K562 (cell line): ENCODE measurements around the gene UGT2B17. TPM values are rescaled to one million over a fixed set of nuclear protein-coding genes. Genes with fewer than 3 reads are reported as not detected.

ENCODE experiments used
- CEBPG ChIP-seq, 3 experiments: fragments of 200-800 bp in 1 of 3; sonication (Bioruptor generic) in 1 of 3; sonication (generic) in 1 of 3; formaldehyde crosslinking in 1 of 3; IDR thresholded peaks in 2 of 3; conservative IDR thresholded peaks in 1 of 3; 2 replicates each; pipeline versions ENCODE4 v1.6.1 to v1.8.0; 2016 to 2022; ENCODE audit warnings: missing compliant biosample characterization in 2 of 3, missing genetic modification characterization in 2 of 3, mild to moderate bottlenecking in 1 of 3, missing genetic modification reagents in 1 of 3
- CGGBP1 ChIP-seq: fragments of 250-450 bp; sonication (Bioruptor Pico); IDR thresholded peaks from 2 replicates; pipeline ENCODE4 v1.9.0; 2021; ENCODE audit warnings: mild to moderate bottlenecking
- CREM ChIP-seq: IDR thresholded peaks from 2 replicates; pipeline ENCODE4 v1.6.1; 2014; ENCODE audit warnings: antibody characterized with exemption, low read depth
- E2F6 ChIP-seq, 2 experiments: IDR thresholded peaks; 2 replicates each; pipeline ENCODE4 v1.6.1; 2011; ENCODE audit warnings: borderline replicate concordance in 1 of 2, control low read depth in 1 of 2, low read depth in 1 of 2, low read length in 1 of 2, mild to moderate bottlenecking in 1 of 2, mixed read lengths in 1 of 2, moderate library complexity in 1 of 2; ENCODE audit not compliant: insufficient read depth in 1 of 2, insufficient read length in 1 of 2, poor library complexity in 1 of 2, severe bottlenecking in 1 of 2; ENCODE audit errors: extremely low read depth in 1 of 2
- ETV5 ChIP-seq: sonication (generic); formaldehyde crosslinking; IDR thresholded peaks from 2 replicates; pipeline ENCODE4 v1.4.0; 2020; ENCODE audit warnings: low read depth, mild to moderate bottlenecking, missing genetic modification reagents
- FOXA3 ChIP-seq, 2 experiments: fragments of 450-650 bp in 1 of 2; sonication (generic) in 1 of 2; formaldehyde crosslinking; IDR thresholded peaks in 1 of 2; conservative IDR thresholded peaks in 1 of 2; 2 replicates each; pipeline versions ENCODE4 v1.4.0 to v1.8.0; 2020 to 2022; ENCODE audit warnings: mild to moderate bottlenecking in 2 of 2, missing genetic modification reagents in 1 of 2
- HDAC6 ChIP-seq: IDR thresholded peaks from 2 replicates; pipeline ENCODE4 v1.6.1; 2012; ENCODE audit warnings: low read depth, mild to moderate bottlenecking, control low read depth, inconsistent platforms, low read length, moderate library complexity
- IRF2 ChIP-seq: sonication (generic); formaldehyde crosslinking; IDR thresholded peaks from 2 replicates; pipeline ENCODE4 v1.8.1; 2022; ENCODE audit warnings: mild to moderate bottlenecking, missing genetic modification reagents
- NFIC ChIP-seq: fragments of 450-650 bp; IDR thresholded peaks from 2 replicates; pipeline ENCODE4 v1.6.1; 2017; ENCODE audit warnings: mild to moderate bottlenecking, inconsistent platforms
- NR2C2 ChIP-seq, 2 experiments: fragments of 200-800 bp in 1 of 2; sonication (Bioruptor generic) in 1 of 2; sonication (generic) in 1 of 2; formaldehyde crosslinking in 1 of 2; IDR thresholded peaks; 2 replicates each; pipeline versions ENCODE4 v1.6.1 to v1.8.0; 2016 to 2022; ENCODE audit warnings: mild to moderate bottlenecking in 1 of 2, missing compliant biosample characterization in 1 of 2, missing genetic modification characterization in 1 of 2, missing genetic modification reagents in 1 of 2
- SMAD2 ChIP-seq: fragments of 150-350 bp; IDR thresholded peaks from 2 replicates; pipeline ENCODE4 v1.6.1; 2014; ENCODE audit warnings: low read depth, mild to moderate bottlenecking, low read length
- SREBF1 ChIP-seq: fragments of 150-350 bp; IDR thresholded peaks from 2 replicates; pipeline ENCODE4 v1.6.1; 2014; ENCODE audit warnings: antibody characterized with exemption, low read depth, low read length, borderline replicate concordance
- ZBTB1 ChIP-seq: sonication (generic); formaldehyde crosslinking; IDR thresholded peaks from 2 replicates; pipeline ENCODE4 v1.8.1; 2023; ENCODE audit warnings: missing genetic modification reagents, low read depth, mild to moderate bottlenecking, borderline replicate concordance
- ZBTB12 ChIP-seq: fragments of 250-450 bp; sonication (Bioruptor Pico); IDR thresholded peaks from 2 replicates; pipeline ENCODE4 v1.4.0; 2020
- ZFX ChIP-seq: sonication (generic); formaldehyde crosslinking; IDR thresholded peaks from 2 replicates; pipeline ENCODE4 v1.8.0; 2022; ENCODE audit warnings: mild to moderate bottlenecking, missing genetic modification reagents, moderate library complexity
- polyA plus RNA-seq, 8 experiments: library from polyadenylated mRNA; depleted of rRNA in 4 of 8; stranded (reverse) in 5 of 8; unstranded in 3 of 8; fragments of >200 nt; fragmentation: Nextera tagmentation in 2 of 8; fragmentation: Illumina TruSeq in 1 of 8; extraction: Ambion mirVana in 2 of 8; extraction: Trizol in 1 of 8; gene quantifications; 2 replicates each; pipeline versions ENCODE4 v1.2.1 to v1.2.3, GENCODE V29; 2011 to 2014; ENCODE audit warnings: inconsistent platforms in 1 of 8, missing spikeins in 1 of 8
- total RNA-seq, 7 experiments: library from RNA; depleted of rRNA in 6 of 7; stranded (reverse); fragments of >200 nt in 6 of 7; fragmentation: Illumina TruSeq in 2 of 7; extraction: Trizol in 2 of 7; gene quantifications; 2 replicates each; pipeline versions ENCODE4 v1.2.1 to v1.2.3, GENCODE V29; 2011 to 2021; ENCODE audit warnings: low replicate concordance in 1 of 7
- TF ChIP-seq, protein P1 (sequence below): fragments of 250-450 bp; sonication (Bioruptor Pico); IDR thresholded peaks from 2 replicates; pipeline ENCODE4 v1.4.0; 2020; ENCODE audit warnings: borderline replicate concordance
- TF ChIP-seq, protein P2 (sequence below): fragments of 450-650 bp; IDR thresholded peaks from one replicate; pipeline ENCODE4 v1.6.1; 2018; ENCODE audit warnings: mild to moderate bottlenecking, moderate library complexity; ENCODE audit not compliant: partially characterized antibody

UGT2B17 gene
- total and polyA plus RNA-seq, 9 of the 15 experiments (the other 6 are each of a cell fraction or from before 2014, with no cell fraction given): 0.11 TPM; not detected in 8

DNA sequence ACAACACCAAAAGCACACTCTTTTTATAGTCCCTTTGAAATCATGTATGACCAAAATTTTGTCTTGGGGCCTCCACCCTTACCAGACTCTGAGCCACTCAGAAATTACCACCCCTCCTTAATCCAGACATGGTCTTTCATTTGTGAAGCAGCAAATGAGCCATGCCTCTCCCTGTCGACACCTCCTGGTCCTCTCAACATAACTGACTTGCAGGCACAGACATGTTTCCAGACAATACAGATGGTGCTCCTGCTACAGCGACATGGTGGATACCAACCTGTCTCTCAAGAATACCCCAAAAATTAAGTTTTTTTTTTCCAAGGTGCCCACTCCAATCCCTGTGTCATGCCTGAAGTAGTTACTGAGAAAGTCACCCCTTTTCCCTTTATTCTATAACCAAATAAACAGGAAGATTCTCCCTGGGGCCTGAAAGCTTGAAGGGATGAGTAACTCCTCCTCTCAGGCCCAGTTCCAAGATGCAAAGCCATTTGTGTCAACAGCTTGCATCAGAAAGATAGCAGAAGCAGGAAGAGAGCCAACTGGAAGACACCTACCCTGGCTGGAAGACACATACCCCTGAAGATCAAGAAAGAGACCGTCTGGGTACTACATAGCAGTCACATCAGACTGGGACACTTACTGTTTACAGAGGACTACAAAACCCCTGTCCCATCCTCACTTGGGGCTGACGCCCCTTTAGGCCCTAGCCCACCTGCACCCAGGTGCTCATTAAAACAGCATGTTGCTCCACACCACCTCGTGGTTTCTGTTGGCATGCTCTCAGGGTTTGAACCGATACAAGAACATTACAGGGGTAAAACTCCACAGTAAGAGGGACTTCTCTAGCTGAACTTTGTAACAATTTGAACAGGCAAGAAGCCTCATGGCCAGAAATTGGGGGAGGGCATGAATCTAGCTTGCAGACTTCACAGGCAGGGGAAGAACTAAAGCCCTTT lies 5.5 kb upstream of the UGT2B17 start (continued):
- TF ChIP-seq, protein P1, sequence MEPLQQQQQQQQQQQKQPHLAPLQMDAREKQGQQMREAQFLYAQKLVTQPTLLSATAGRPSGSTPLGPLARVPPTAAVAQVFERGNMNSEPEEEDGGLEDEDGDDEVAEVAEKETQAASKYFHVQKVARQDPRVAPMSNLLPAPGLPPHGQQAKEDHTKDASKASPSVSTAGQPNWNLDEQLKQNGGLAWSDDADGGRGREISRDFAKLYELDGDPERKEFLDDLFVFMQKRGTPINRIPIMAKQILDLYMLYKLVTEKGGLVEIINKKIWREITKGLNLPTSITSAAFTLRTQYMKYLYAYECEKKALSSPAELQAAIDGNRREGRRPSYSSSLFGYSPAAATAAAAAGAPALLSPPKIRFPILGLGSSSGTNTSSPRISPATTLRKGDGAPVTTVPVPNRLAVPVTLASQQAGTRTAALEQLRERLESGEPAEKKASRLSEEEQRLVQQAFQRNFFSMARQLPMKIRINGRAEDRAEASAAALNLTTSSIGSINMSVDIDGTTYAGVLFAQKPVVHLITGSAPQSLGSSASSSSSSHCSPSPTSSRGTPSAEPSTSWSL (CRISPR knock-in tag): no peak
- no peak for TF ChIP-seq SMAD2
- TF ChIP-seq ZFX (CRISPR knock-in tag): peak; percentile 25; the same call in 1 of the 2 replicates
- TF ChIP-seq IRF2 (CRISPR knock-in tag): no peak
- TF ChIP-seq, protein P2, sequence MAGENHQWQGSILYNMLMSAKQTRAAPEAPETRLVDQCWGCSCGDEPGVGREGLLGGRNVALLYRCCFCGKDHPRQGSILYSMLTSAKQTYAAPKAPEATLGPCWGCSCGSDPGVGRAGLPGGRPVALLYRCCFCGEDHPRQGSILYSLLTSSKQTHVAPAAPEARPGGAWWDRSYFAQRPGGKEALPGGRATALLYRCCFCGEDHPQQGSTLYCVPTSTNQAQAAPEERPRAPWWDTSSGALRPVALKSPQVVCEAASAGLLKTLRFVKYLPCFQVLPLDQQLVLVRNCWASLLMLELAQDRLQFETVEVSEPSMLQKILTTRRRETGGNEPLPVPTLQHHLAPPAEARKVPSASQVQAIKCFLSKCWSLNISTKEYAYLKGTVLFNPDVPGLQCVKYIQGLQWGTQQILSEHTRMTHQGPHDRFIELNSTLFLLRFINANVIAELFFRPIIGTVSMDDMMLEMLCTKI: no peak
- peak; percentile 40 to 68; a peak in 3 of 4 replicates for TF ChIP-seq FOXA3 (CRISPR knock-in tag; conservative IDR thresholded peaks at IDR 0.05 in 1 of 2, IDR thresholded peaks at IDR 0.05 in 1 of 2)
- TF ChIP-seq E2F6 (IDR thresholded peaks at IDR 0.05; ENCODE audit: borderline replicate concordance in 1 of 2, extremely low read depth in 1 of 2, insufficient read depth in 1 of 2, insufficient read length in 1 of 2, low read depth in 1 of 2, low read length in 1 of 2, poor library complexity in 1 of 2, severe bottlenecking in 1 of 2): no peak
- TF ChIP-seq NR2C2 (CRISPR knock-in tag; IDR thresholded peaks at IDR 0.05): no peak
- peak; percentile 18; the same call in 1 of the 2 replicates for TF ChIP-seq NR2C2 (tag; IDR thresholded peaks at IDR 0.05)
- TF ChIP-seq HDAC6: no peak
- 0 out of 2 replicates have a peak, but pooled peaks have one; percentile 5 for TF ChIP-seq NFIC
- TF ChIP-seq ZBTB1 (CRISPR knock-in tag): no peak
- TF ChIP-seq SREBF1: no peak
- TF ChIP-seq ETV5 (CRISPR knock-in tag): no peak
- TF ChIP-seq CREM: no peak
- peak; percentile 92 for TF ChIP-seq CEBPG (CRISPR knock-in tag; IDR thresholded peaks at IDR 0.05)
- peak; percentile 69 to 90 for TF ChIP-seq CEBPG (tag; conservative IDR thresholded peaks at IDR 0.05 in 1 of 2, IDR thresholded peaks at IDR 0.05 in 1 of 2)
- TF ChIP-seq ZBTB12 (CRISPR knock-in tag): no peak
- TF ChIP-seq CGGBP1: no peak
